Neural progenitor cell (in vitro differentiated cells): ENCODE data around the gene PIGB. TPM values are rescaled to one million over a fixed set of nuclear protein-coding genes. Genes with fewer than 3 reads are reported as not detected.

Source experiments
- DNase-seq: peaks from one replicate; pipeline ENCODE4 v3.0.0-alpha.2; 2016; ENCODE audit warnings: low spot score
- H2AFZ ChIP-seq: fragments of 200-600 bp; sonication (generic); replicated peaks from 2 replicates; pipeline ENCODE4 v1.6.1; 2016; ENCODE audit warnings: antibody characterized with exemption
- H3F3A ChIP-seq: fragments of 200-600 bp; sonication (generic); 2 replicates; pipeline ENCODE4 v1.6.1; 2016; ENCODE audit warnings: antibody characterized with exemption, low read depth
- H3K27ac ChIP-seq: fragments of 200-600 bp; sonication (generic); 2 replicates; pipeline ENCODE4 v1.5.1; 2016; ENCODE audit warnings: mild to moderate bottlenecking
- H3K27me3 ChIP-seq: fragments of 200-600 bp; sonication (generic); 2 replicates; pipeline ENCODE4 v1.6.1; 2016; ENCODE audit warnings: mild to moderate bottlenecking, moderate library complexity
- H3K36me3 ChIP-seq: fragments of 200-600 bp; sonication (generic); 2 replicates; pipeline ENCODE4 v1.5.1; 2016
- H3K4me1 ChIP-seq: fragments of 200-600 bp; sonication (generic); 2 replicates; pipeline ENCODE4 v1.6.1; 2016; ENCODE audit warnings: mixed run types
- H3K4me2 ChIP-seq: fragments of 200-600 bp; sonication (generic); 2 replicates; pipeline ENCODE4 v1.6.1; 2016
- H3K4me3 ChIP-seq: fragments of 200-600 bp; sonication (generic); 2 replicates; pipeline ENCODE4 v1.5.1; 2016
- H3K79me2 ChIP-seq: fragments of 200-600 bp; sonication (generic); 2 replicates; pipeline ENCODE4 v1.6.1; 2016; ENCODE audit warnings: low read depth
- H3K9ac ChIP-seq: fragments of 200-600 bp; sonication (generic); 2 replicates; pipeline ENCODE4 v1.6.1; 2016
- H3K9me3 ChIP-seq: fragments of 200-600 bp; sonication (generic); 2 replicates; pipeline ENCODE4 v1.5.1; 2016; ENCODE audit warnings: low read depth
- H4K20me1 ChIP-seq: fragments of 200-600 bp; sonication (generic); 2 replicates; pipeline ENCODE4 v1.6.1; 2016; ENCODE audit warnings: low read depth
- H3K27ac Mint-ChIP-seq: 3 replicates; pipeline ENCODE4 v1.8.0; 2021; ENCODE audit warnings: mixed read lengths
- H3K27me3 Mint-ChIP-seq: 2 replicates; pipeline ENCODE4 v1.8.0; 2022; ENCODE audit warnings: low read depth, mild to moderate bottlenecking, inconsistent platforms, moderate library complexity, mixed read lengths; ENCODE audit not compliant: insufficient read depth
- H3K36me3 Mint-ChIP-seq: 3 replicates; pipeline ENCODE4 v1.8.0; 2021; ENCODE audit warnings: mixed read lengths
- H3K4me1 Mint-ChIP-seq: 3 replicates; pipeline ENCODE4 v1.8.0; 2021; ENCODE audit warnings: mixed read lengths
- H3K4me3 Mint-ChIP-seq: 3 replicates; pipeline ENCODE4 v1.8.0; 2021; ENCODE audit warnings: mild to moderate bottlenecking, moderate library complexity, mixed read lengths
- H3K9me3 Mint-ChIP-seq: 3 replicates; pipeline ENCODE4 v1.8.0; 2020; ENCODE audit warnings: mixed read lengths
- CTCF ChIP-seq: fragments of 200-600 bp; sonication (generic); IDR thresholded peaks from 2 replicates; pipeline ENCODE4 v1.5.1; 2017; ENCODE audit warnings: antibody characterized with exemption, mild to moderate bottlenecking
- EZH2 ChIP-seq: fragments of 200-600 bp; sonication (generic); IDR thresholded peaks from 2 replicates; pipeline ENCODE4 v1.6.1; 2017; ENCODE audit warnings: antibody characterized with exemption, mild to moderate bottlenecking, moderate library complexity
- EZH2phosphoT487 ChIP-seq: fragments of 200-600 bp; sonication (generic); IDR thresholded peaks from 2 replicates; pipeline ENCODE4 v1.6.1; 2017; ENCODE audit warnings: antibody characterized with exemption
- total RNA-seq: library from RNA; depleted of rRNA; stranded (reverse); fragments of >200 nt; gene quantifications from 2 replicates; pipeline ENCODE4 v1.2.3, GENCODE V29; 2015; ENCODE audit warnings: low replicate concordance

The PIGB gene
- total RNA-seq, 1 donor from 2014 or later: 18.7 TPM

DNA sequence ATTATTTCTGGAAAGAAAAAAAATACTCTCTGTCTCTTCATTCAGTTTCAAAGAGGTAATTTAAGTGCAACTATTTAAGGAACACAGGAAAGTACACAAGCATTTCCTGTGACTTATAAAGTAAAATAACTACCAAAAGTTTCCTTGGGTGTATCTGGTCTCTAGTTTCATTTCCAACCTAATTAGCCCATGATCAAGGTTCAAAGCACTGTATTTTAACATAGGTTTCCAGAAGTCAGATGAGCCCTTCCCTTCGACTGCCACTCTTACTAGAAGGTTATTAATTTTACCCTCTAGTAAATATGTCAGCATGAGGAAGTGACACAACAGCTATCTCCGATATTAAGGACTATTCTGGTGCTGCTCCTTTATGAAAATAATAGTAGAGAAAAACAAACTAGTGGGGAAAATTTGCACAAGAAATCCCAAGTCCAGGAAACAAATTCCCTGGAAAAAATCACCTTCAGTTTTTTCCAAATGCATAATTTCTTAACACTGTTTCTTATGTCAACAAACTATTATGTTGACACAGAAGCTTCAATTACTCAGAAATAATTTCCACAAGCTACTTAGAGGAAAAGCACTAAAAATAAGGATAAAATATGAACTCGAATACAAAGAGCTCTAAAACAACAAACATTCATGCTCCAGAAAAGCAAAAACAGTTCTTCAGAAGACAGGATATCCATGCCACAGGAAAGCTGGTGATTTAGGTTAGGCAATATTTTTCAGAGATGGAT lies 53.8 kb downstream of the PIGB start:
- DNase-seq: no peak
- Histone ChIP-seq H3K27me3 (no peaks in the 10 kb centered on the region), H3K9ac (no peak overlapping the region), H3K79me2 (no peaks in the 10 kb centered on the region), H3K4me3 (no peak overlapping the region), H2AFZ (no peak overlapping the region), H3K36me3 (no peaks in the 10 kb centered on the region), H3K4me1 (no peaks in the 10 kb centered on the region), H3K27ac (no peak overlapping the region), H3K9me3 (no peaks in the 10 kb centered on the region), H3F3A (no peaks in the 10 kb centered on the region), H3K4me2 (no peak overlapping the region), H4K20me1 (no peaks in the 10 kb centered on the region)
- TF ChIP-seq EZH2 (no peak), CTCF (no peak), EZH2phosphoT487 (no peak)
- H3K9me3 Mint-ChIP-seq: no peaks in the 10 kb centered on the region
- no peak overlapping the region for H3K4me3 Mint-ChIP-seq
- H3K4me1 Mint-ChIP-seq: no peaks in the 10 kb centered on the region
- H3K36me3 Mint-ChIP-seq: peaks cover 7% of the 10 kb centered on the region
- H3K27ac Mint-ChIP-seq: no peak overlapping the region
- no peaks in the 10 kb centered on the region for H3K27me3 Mint-ChIP-seq

GRCh38 chr15:55379095-55379494 lies 60.1 kb downstream of the PIGB start:
- Histone ChIP-seq H3K27ac (no peak overlapping the region), H3K36me3 (no peaks in the 10 kb centered on the region), H3K27me3 (no peaks in the 10 kb centered on the region), H3K9me3 (no peaks in the 10 kb centered on the region), H3F3A (no peaks in the 10 kb centered on the region), H3K4me3 (no peak overlapping the region), H2AFZ (no peak overlapping the region), H3K79me2 (no peaks in the 10 kb centered on the region), H3K4me1 (no peaks in the 10 kb centered on the region), H3K9ac (no peak overlapping the region), H3K4me2 (no peak overlapping the region), H4K20me1 (no peaks in the 10 kb centered on the region)
- no peak for DNase-seq
- H3K4me3 Mint-ChIP-seq: no peak overlapping the region
- no peaks in the 10 kb centered on the region for H3K4me1 Mint-ChIP-seq
- TF ChIP-seq CTCF (no peak), EZH2 (no peak), EZH2phosphoT487 (no peak)
- peaks cover 2% of the 10 kb centered on the region for H3K9me3 Mint-ChIP-seq
- peaks cover 20% of the 10 kb centered on the region for H3K36me3 Mint-ChIP-seq
- H3K27me3 Mint-ChIP-seq: peaks cover 2% of the 10 kb centered on the region
- H3K27ac Mint-ChIP-seq: no peak overlapping the region

DNA sequence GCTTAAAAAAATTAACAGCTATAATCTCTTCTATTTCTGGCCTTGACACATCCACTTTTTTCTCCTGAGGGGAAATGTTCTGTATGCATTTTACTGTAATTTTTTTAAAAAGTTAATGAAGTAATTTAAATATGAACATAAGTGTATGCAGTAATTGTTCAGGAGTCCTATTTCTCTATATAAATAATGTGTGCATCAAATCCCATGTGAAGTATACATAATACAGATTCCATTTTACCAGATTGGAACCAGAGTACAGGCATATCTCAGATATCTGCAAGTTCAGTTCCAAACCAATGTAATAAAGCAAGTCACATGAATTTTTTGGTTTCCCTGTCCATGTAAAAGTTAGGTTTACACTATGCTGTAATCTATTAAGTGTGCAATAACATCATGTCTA lies 62.6 kb downstream of the PIGB start:
- Histone ChIP-seq H3K4me3 (no peak overlapping the region), H3K27me3 (no peaks in the 10 kb centered on the region), H3K79me2 (no peaks in the 10 kb centered on the region), H3K9me3 (no peaks in the 10 kb centered on the region), H3K27ac (no peak overlapping the region), H3K9ac (no peak overlapping the region), H3K36me3 (no peaks in the 10 kb centered on the region), H3F3A (no peaks in the 10 kb centered on the region), H3K4me1 (no peaks in the 10 kb centered on the region), H4K20me1 (no peaks in the 10 kb centered on the region), H2AFZ (no peak overlapping the region), H3K4me2 (no peak overlapping the region)
- peaks cover 4% of the 10 kb centered on the region for H3K27me3 Mint-ChIP-seq
- no peak overlapping the region for H3K27ac Mint-ChIP-seq
- DNase-seq: no peak
- H3K4me1 Mint-ChIP-seq: no peaks in the 10 kb centered on the region
- TF ChIP-seq CTCF (no peak), EZH2 (no peak), EZH2phosphoT487 (no peak)
- H3K9me3 Mint-ChIP-seq: peaks cover 2% of the 10 kb centered on the region
- H3K36me3 Mint-ChIP-seq: peaks cover 24% of the 10 kb centered on the region
- no peak overlapping the region for H3K4me3 Mint-ChIP-seq
